HG03442 (cell line): Measurements from ENCODE around the gene CGNL1.

Experiments used
- ATAC-seq: cut with Tn5 transposase; IDR thresholded peaks from one replicate; pipeline ENCODE4 v1.9.1; 2021; ENCODE audit warnings: mild to moderate bottlenecking, moderate library complexity; ENCODE audit not compliant: unreplicated experiment

Gene CGNL1

GRCh38 chr15:57519806-57520205, 143.5 kb downstream of the CGNL1 start:
- ATAC-seq = no peak

DNA sequence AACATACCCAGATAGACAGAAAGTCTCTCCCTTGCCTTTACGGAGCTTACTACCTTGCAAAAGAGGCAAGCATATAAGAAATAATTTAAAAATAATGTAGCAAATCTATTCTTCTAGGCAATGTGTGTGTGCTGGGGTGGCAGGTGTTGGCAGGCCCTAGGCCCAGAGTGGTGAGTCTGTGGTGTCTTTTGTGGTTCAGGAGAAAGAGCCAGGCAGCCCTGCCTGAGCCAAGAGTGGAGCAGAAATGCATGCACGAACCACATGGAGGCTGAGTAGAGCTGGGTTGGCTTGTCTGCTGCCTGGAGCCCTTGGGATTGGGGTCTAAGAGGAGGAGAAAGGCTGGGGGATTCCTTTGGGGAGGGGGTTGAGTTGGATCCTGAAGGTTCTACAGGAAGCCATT, 145.2 kb downstream of the CGNL1 start:
- no peak for ATAC-seq

DNA sequence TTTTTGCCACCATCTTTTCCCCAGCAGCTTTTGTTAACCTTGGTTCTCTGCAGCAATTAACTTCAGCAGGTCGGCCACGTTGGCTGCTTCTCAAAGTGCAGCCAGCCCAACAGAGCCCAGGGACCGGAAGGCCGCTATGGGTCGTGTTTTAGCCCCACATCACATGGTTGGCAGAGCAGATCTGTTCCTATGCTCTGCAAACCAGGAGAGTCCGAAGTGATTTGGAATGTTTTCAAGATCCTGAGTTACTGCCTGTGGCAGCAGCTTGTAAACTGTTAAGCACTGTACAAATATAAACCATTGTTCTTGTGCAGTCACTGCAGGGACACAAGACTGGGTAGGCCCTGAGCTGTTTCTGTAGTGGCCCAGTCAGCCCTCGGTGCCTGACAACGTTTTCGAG, 145.8 kb downstream of the CGNL1 start:
- no peak for ATAC-seq

- ATAC-seq = no peak
Measured at GRCh38 chr15:57525581-57525980, 149.3 kb downstream of the CGNL1 start.

DNA sequence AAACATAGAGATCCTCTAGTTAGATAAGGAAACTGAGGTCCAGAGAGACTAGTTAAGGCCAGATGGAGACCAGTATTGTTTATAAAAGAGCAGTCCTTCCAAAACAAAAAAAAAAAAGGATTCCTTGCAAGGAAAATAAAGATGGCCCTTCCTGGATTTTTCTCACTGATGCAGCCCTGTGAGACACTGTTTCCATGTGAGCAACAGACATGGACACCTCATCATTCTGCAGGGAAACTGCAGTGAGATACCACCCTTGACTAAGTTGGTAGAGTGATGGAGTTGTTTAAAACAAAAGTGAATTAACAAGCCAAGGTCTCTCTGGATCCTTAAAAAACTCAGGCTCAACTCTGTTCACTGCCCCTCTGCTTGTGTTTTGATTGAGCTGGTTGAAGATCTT, 149.8 kb downstream of the CGNL1 start:
- ATAC-seq = no peak

DNA sequence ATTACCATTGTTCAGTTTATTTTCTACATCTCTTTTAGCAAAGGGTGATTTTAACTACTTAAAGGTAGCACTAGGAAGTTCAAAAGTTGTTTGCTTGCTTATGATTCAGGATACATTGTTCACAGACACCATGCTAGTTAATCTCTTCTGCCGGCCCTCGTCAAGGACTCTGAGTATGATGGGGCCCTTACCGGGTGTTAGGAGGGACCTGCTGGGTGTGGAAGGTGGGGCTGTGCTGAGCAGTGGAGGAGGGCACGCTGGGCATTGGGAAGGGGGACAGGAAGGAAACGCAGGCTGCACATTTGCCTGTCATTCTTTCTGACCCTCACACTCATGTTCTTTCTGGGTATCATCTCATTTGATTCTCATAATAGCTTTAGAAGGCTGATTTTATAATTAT, 150.3 kb downstream of the CGNL1 start:
- ATAC-seq = no peak

DNA sequence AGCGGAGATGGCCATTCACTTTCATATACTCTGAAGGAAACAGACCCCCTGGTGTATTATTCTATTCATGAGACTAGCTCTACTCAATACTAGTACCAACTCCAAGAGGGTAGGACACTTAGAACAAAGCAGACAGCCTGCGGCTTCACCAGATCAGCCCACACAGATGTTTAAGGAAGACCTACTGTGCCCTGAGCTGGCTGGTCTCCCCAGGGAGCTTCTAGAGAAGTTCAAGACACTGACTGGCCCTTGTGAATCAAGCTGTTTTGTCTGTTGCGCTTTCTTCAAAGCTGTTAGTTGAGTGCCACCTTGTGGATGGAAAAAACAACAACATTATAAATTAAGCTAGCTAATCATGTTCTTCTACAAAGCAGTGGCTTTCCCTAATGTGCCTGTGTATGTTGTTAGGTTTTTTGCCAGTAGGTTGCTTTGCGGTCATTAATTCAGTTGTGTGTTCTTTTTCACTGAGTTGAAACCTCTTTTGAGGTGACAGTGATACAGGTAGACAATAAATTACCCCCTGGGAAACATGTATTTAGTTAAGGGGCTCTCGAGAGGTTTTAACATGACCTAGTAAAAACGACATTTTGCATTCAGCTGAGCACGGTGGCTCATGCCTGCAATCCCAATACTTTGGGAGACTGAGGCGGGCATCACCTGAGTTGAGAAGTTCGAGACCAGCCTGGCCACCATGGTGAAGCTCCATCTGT, 151.2 kb downstream of the CGNL1 start:
- no peak for ATAC-seq

DNA sequence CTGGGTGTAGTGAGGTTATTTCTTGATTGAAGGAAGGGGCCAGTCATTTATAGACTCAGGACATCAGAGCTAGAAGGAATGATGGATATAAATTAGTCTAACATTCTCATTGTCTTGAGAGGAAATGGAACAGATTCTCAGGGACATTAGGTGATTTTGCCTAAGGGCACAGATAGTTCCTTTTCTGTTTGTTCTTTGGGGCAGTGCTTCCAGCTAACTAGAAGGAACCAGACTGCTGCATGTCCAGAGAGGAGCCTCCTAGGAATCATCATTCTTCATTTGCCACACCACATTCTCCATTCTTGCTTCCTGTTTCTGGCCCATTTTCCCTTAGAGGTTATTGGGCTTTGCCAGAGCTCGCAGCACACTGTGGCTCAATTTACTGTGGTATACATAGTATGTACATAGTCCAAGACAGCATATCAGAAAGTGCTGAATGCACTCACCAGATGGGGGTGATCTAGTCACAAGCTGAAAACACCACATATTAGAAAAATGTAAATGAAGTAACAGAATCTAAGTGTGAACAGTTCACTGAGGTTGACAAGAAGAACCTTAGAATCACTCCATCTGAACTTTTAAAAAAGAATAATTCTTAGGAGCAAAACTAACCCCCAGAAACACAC, 152.7 kb downstream of the CGNL1 start:
- ATAC-seq = no peak

- ATAC-seq = no peak
Measured at GRCh38 chr15:57529748-57530147, 153.4 kb downstream of the CGNL1 start.

GRCh38 chr15:57532731-57533447, 156.6 kb downstream of the CGNL1 start:
- no peak for ATAC-seq

DNA sequence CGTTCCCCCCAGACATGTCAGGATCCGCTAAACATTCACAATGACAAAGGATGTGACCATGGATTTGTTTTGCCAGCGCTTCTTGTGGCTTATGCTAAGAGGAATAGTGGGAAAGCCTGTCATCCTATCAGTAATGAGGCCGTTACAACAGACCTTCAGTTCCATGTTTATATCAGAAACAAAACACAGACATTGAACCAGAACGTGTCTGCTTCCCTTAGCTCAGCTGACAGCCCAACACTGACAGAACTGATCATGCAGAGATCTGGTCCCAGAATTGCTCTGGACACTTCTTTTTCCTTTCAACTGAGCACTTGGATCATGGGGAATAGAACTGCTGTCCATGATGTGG, 157.1 kb downstream of the CGNL1 start:
- no peak for ATAC-seq

- ATAC-seq = no peak
Measured at GRCh38 chr15:57534281-57534680, 158.0 kb downstream of the CGNL1 start.

DNA sequence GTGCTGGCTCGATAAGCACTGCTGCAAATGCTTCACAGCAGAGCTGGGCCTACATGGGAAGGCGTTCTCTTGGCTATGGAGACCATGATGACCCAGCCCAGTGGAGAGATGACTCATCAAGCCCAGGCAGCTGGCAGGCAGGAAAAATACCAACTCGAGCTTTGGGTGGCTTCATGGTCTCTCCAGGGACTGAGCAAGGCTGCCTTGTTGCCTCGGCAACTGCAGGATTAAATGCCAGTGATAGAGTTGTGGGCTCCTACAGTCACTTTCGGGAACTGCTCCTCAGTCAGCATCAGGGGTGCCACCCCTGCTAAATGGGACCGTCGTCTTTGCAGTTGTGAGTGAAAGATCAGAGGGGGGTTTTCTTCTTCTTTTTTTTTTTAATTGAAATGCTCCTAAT, 160.8 kb downstream of the CGNL1 start:
- no peak for ATAC-seq

DNA sequence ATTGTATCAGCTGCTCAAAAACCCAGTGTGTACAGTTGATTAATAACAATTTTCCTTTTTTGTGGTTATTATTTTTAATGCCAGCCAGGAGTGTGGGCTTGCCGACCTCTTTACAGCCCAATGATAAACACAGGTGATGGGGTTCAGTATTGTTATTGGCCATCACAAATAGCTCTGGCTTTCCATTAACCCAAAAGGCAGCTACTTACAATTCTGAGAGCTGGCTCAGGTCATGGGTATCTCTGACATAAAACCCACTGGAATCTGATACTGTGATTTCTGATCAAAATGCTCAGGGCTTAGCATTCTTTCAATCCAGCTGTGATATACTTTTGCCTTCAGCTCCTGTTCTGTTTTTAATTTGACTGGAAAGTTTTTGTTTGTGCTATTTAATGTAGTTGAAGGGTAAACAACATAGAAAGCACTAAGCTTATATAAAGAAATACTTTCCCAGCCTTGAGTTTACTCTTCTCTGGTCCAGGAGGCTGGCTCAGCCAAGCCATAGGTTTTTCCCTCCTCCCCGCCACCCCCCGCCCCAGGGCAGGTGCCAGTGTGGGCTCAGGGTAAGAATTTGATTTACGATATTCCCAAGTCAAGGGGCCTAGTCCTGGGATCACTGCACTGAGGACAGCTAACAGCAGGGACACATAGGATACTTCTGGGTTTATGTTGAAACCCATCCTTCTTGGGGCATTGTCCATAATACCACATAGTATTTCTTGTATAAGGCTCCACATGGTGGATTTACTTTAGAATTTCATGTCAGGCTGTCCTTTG, 161.4 kb downstream of the CGNL1 start:
- ATAC-seq = no peak

DNA sequence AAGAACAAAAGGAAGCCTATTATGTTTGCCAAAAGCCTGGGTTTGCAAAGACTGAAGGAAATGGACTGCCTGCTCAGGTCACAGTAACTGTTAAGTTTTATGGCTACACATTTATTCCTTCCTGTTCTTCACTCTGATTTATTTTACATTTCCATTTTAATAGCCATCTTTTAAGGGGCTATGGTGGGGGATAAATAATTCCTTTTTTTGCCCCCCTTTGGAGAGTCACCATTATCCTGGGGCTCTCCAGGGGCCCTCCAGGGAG, 161.9 kb downstream of the CGNL1 start:
- no peak for ATAC-seq

DNA sequence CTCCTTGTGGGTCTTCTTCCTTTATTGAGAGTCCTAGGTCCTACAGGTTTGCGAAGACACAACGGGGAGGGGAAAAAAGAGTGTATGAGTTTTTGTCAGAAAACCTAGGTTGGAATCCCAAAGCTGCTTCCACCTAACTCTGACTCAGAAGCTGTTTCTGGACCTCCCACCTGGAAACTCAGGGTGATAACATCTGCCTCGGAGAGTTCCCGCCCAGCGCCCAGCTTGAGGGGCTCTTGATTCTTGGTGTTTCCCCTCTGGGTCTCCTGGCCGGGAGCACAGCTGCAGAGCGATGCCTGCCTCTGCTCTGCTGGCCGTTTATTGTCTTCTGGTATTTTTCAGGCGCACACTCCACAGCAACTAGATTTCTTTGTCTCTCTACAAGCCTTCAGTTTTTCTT, 162.5 kb downstream of the CGNL1 start:
- no peak for ATAC-seq

GRCh38 chr15:57540211-57540610, 163.9 kb downstream of the CGNL1 start:
- no peak for ATAC-seq

- ATAC-seq = peak; percentile 83
Measured at GRCh38 chr15:57540736-57541135, 164.4 kb downstream of the CGNL1 start.

DNA sequence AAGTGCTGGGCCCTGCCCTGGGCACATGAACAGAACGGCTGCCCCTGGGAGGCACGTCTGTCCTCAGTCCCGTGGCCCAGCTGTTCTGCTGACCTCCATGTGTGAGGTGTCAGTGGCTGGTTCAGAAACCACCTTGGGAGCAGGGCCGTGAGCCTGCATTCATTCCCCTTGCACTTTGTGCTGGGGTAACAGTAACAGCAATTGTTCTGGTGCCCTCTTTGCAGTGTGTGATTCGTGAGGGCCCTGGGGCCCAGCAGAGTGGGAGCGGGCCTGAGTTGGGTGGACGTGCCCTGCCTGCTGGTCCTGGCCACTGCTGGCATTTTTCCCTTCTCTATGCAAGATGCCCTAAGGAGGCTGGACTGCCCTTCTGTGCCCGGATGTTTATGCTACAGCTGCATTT, 165.0 kb downstream of the CGNL1 start:
- no peak for ATAC-seq

- no peak for ATAC-seq
Measured at GRCh38 chr15:57541805-57542504, 165.7 kb downstream of the CGNL1 start.

- no peak for ATAC-seq
Measured at GRCh38 chr15:57542505-57542817, 166.2 kb downstream of the CGNL1 start.
